NOMO-1 treated with dmso at 0.1 percent for 144 hours (cell line): ENCODE measurements around the gene JAML.

ENCODE experiments used
- DNase-seq: peaks from one replicate; lab custom pipeline; 2025; ENCODE audit not compliant: unreplicated experiment; lab: John Stamatoyannopoulos, UW

Gene JAML

DNA sequence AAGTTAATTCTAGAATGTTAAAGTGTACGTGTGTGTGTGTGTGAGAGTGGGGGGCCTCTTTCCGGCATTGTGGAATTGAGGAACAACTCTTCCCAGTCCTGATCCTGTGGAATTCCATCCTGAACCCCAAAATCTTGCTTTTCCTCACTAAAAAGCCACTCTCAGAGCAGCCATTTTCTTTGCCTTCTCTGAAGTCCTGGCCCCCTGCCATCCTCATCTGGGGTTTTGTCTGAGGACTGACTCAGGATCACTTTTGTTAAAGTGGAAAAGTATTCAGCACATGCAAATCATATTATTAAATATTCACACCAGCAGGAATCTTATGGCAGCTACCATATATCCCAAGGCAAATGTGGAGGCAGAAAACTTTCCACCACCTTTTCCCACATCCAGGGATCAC, 76.0 kb downstream of the JAML start:
- DNase-seq = no peak

DNA sequence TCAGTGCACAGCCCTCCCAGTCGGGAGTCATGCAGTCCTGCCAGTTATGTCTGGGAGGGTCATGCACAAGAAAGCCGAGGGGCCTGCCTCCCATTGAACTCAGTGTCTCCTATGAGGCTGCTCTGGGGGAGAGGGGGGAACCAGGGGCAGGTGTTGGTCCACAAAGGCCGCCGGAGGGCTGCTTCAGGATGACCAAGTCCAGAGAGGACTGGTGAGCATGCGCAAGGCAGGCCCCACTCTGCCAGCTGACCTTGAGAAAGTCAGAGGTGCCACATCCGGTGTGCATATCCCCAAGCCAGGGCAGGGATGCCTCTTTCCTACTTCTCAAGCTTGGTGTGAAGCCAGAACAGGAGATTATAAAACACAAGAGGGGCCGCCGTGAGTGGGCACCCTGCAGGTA, 76.6 kb downstream of the JAML start:
- no peak for DNase-seq

DNA sequence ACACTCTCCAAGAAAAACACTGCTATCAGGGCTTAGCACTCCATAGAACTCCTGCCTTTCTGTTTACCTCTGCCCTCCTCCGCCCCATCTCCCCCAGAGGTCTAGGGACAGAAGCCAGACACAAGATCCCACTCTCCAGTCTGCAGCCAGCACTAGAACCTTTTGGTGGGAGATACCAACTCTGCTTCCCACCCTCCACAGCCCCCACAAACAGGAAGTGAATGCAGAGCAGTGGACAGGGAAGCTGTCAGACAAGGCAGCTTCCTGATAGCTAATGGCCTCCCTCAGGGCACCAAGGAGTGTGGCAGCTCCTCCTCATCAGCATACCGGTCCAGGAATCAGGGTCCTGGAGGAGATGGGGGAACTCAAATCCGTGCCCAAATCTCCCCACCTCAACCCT, 77.3 kb downstream of the JAML start:
- DNase-seq = no peak

DNA sequence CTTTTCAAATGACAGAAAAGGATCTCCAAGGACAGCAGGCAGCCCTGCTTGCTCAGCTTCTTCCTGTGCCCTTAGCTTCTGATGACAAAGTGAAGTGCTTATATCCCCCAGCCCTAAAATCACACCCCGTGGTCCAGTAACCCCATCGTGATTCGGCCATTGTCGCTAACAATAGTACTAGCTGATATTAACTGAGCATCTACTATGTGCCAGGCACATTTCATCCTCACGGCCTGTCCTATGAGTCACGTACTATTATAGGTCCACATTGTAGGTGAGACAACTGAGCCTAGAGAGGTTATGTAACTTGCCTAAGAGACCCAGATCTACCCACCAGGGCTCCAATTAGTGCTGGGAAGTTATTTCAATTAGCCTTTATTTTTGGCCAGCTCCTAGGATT, 78.3 kb downstream of the JAML start:
- no peak for DNase-seq

DNA sequence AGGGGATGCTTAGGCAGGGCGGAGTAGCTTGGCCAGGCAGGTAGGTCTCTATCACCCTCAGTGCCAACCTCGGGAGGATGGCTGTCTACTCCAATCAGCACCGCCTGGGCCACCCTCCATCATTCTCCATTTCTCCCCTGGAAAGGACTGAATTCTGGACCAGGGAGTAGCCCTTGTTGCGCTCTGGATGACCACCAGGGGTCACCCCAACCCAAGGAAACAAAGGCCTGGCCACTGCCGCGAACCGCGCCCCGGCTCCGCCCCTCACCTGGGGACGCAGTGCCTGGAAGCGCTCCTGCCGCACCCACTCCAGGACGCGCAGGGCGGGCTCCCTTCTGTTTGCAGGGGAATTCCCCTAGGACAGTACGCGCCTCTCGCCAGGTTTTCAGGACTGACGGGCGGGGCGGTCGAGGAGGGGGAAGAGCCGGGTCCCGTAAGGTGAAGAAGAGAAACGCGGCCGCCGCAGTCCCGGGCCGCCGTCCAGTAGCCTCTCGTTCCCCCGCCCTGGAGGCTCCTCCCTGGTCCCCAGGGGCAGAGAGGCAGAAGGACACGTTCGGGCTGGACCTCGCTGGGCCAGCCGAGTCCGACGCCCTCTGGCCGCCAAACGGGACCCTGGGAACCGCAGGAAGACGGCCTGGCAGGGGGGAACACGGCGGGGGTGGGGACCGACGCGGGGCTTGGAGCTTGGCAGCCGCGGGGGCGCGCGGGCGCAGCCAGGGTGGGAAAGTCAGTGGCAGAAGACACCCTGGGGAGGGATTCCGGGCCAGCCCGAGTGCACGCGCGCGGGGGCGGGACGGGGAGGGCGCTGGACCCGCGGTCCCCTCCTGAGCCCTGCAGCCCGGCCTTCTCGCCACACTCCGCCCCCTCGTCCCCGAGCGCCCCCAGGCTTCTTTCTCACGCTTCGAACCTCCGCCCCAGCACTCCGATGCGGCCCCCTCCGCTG, 79.3 kb downstream of the JAML start:
- DNase-seq = peak; percentile 60

DNA sequence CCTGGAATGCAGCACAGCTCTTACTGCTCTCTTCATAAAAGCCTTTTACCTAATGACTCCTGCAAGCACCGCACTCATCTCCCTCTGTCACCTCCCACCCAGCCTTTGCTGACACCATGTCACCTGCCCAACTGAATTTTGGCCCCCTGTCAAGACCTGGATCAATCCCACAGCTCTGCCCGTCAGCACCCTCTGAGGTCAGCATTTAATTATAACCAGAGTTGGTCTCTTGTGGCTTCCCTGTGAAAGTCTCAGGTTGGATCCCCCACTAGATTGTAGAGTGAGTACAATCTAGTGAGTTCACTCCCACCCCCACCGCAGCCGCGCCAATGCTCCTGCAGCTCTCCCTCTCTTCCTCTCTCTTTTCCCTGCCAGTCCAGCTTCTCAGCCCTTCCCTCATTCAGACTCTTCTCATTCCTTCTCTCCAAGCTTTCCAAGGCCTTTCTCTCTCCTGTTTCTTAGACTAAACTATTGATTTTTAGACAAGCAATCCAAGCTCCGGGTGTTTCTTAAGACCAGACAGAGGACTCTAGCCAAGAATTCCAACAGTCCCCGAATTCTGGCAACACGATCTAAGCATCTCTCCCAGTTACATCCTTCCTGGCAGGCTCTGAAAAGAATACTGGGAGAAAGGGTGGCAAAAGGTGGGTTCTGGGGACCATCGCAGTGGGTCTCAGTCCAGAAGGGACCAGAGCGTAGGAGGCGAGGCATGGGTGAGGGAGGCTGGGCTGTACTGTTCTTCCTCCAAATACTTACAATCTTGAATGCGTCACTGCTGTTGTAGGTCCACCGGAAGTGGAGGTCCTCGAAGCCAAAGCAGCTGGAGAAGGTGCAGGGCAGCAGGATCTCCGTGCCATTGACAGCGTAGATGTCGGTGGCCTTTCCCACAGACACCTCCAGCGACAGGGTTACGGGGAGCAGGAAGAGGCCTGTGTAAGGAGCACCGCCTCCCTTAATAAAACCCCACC, 80.2 kb downstream of the JAML start:
- no peak for DNase-seq
